WERI-Rb-1 (cell line): Measurements from ENCODE around the gene SHB.

Experiments used
- DNase-seq: peaks from one replicate; pipeline ENCODE4 v3.0.0-alpha.2; 2020
- H3K27ac ChIP-seq: fragments of 250-450 bp; sonication (Bioruptor Pico); 2 replicates; pipeline ENCODE4 v1.5.1; 2020; ENCODE audit warnings: mild to moderate bottlenecking, moderate library complexity
- H3K27me3 ChIP-seq: fragments of 250-450 bp; sonication (Bioruptor Pico); 2 replicates; pipeline ENCODE4 v1.5.1; 2021; ENCODE audit warnings: mild to moderate bottlenecking, low read depth, moderate library complexity; ENCODE audit not compliant: insufficient read depth, severe bottlenecking
- H3K36me3 ChIP-seq: fragments of 250-450 bp; sonication (Bioruptor Pico); 2 replicates; pipeline ENCODE4 v1.5.1; 2020; ENCODE audit warnings: mild to moderate bottlenecking, moderate library complexity
- H3K4me3 ChIP-seq: 2 replicates; pipeline ENCODE4 v1.5.1; 2011; ENCODE audit warnings: low read depth, mild to moderate bottlenecking, control low read depth, low read length
- H3K9me3 ChIP-seq: fragments of 250-450 bp; sonication (Bioruptor Pico); 2 replicates; pipeline ENCODE4 v1.5.1; 2021; ENCODE audit warnings: mild to moderate bottlenecking, moderate library complexity; ENCODE audit not compliant: severe bottlenecking
- CTCF ChIP-seq: IDR thresholded peaks from 2 replicates; pipeline ENCODE4 v1.5.1; 2011; ENCODE audit warnings: low read depth, mild to moderate bottlenecking, control low read depth, inconsistent platforms, low read length

Gene SHB

GRCh38 chr9:38106488-38106887 is 37.5 kb upstream of the SHB start:
- DNase-seq = no peak
- Histone ChIP-seq H3K36me3 (no peaks in the 10 kb centered on the region), H3K27ac (no peak overlapping the region), H3K27me3 (no peaks in the 10 kb centered on the region), H3K4me3 (no peak overlapping the region), H3K9me3 (peaks cover 2% of the 10 kb centered on the region)
- TF ChIP-seq CTCF = no peak

- no peak overlapping the region for H3K27ac ChIP-seq
- no peak for DNase-seq
- H3K9me3 ChIP-seq = peaks cover 2% of the 10 kb centered on the region
- TF ChIP-seq CTCF = no peak
- H3K27me3 ChIP-seq = no peaks in the 10 kb centered on the region
- H3K36me3 ChIP-seq = no peaks in the 10 kb centered on the region
- H3K4me3 ChIP-seq = no peak overlapping the region
These were observed 34.3 kb upstream of the SHB start for GRCh38 chr9:38103340-38103739.

- Histone ChIP-seq H3K4me3 (no peak overlapping the region), H3K9me3 (peaks cover 2% of the 10 kb centered on the region), H3K36me3 (no peaks in the 10 kb centered on the region), H3K27me3 (no peaks in the 10 kb centered on the region), H3K27ac (no peak overlapping the region)
- no peak for TF ChIP-seq CTCF
- DNase-seq = no peak
These were observed 32.4 kb upstream of the SHB start for GRCh38 chr9:38101423-38101822.

GRCh38 chr9:38096238-38096805 is 27.3 kb upstream of the SHB start:
- DNase-seq = no peak
- no peak for TF ChIP-seq CTCF
- Histone ChIP-seq H3K27me3 (no peaks in the 10 kb centered on the region), H3K36me3 (no peaks in the 10 kb centered on the region), H3K9me3 (peaks cover 4% of the 10 kb centered on the region), H3K27ac (no peak overlapping the region), H3K4me3 (no peak overlapping the region)

GRCh38 chr9:38094165-38094564 is 25.1 kb upstream of the SHB start:
- Histone ChIP-seq H3K9me3 (peaks cover 4% of the 10 kb centered on the region), H3K4me3 (no peak overlapping the region)
- no peak for TF ChIP-seq CTCF

GRCh38 chr9:38092656-38093055 is 23.6 kb upstream of the SHB start:
- no peaks in the 10 kb centered on the region for H3K27me3 ChIP-seq
- H3K36me3 ChIP-seq = no peaks in the 10 kb centered on the region
- no peak overlapping the region for H3K4me3 ChIP-seq
- no peak for TF ChIP-seq CTCF
- H3K27ac ChIP-seq = no peak overlapping the region
- H3K9me3 ChIP-seq = peaks cover 4% of the 10 kb centered on the region
- no peak for DNase-seq

More at GRCh38 chr9:38094165-38094564, 25.1 kb upstream of the SHB start:
- H3K27me3 ChIP-seq = no peaks in the 10 kb centered on the region
- DNase-seq = no peak
- no peaks in the 10 kb centered on the region for H3K36me3 ChIP-seq
- no peak overlapping the region for H3K27ac ChIP-seq
